ENCODE data around the gene AZU1.

AZU1 gene

DNA sequence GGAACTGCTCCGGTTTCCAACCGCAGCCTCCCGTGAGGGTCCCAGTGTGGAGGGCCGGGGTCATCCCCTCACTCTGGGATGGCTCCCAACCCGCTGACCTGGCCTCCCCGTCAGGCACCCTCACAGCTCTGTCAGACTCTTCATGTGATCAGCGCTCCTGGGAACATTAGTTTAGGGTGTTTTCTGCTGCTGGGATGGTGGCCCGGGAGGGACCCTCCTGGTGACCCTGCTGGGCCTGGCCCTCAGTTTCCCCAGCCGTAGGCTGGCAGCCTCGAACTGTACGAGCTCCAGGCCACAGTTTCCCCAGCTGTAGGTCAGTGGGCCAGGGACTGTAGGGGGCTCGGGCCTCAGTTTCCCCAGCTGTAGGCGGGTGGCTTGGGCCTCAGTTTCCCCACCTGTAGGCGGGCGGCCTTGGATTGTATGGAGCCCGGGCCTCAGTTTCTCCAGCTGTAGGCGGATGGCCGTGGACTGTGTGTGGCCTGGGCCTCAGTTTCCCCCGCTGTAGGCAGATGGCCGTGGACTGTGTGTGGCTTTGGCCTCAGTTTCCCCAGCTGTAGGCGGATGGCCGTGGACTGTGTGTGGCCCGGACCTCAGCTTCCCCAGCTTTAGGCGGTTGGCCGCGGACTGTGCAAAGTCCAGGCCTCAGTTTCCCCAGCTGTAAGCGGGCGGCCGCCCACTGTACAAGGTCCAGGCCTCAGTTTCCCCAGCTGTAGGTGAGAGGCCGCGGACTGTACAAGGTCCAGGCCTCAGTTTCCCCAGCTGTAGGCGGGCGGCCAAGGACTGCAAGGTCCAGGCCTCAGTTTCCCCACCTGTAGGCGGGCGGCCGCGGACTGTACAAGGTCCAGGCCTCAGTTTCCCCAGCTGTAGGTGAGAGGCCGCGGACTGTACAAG is 31.7 kb upstream of the AZU1 start:
- H3K27me3 ChIP-seq (ENCODE audit: control insufficient read depth, insufficient read depth, low read length) = no peaks in the 10 kb centered on the region
- H3K4me3 ChIP-seq (ENCODE audit: low read depth, low read length) = peak overlapping the region; percentile 67
- TF ChIP-seq, protein P1, sequence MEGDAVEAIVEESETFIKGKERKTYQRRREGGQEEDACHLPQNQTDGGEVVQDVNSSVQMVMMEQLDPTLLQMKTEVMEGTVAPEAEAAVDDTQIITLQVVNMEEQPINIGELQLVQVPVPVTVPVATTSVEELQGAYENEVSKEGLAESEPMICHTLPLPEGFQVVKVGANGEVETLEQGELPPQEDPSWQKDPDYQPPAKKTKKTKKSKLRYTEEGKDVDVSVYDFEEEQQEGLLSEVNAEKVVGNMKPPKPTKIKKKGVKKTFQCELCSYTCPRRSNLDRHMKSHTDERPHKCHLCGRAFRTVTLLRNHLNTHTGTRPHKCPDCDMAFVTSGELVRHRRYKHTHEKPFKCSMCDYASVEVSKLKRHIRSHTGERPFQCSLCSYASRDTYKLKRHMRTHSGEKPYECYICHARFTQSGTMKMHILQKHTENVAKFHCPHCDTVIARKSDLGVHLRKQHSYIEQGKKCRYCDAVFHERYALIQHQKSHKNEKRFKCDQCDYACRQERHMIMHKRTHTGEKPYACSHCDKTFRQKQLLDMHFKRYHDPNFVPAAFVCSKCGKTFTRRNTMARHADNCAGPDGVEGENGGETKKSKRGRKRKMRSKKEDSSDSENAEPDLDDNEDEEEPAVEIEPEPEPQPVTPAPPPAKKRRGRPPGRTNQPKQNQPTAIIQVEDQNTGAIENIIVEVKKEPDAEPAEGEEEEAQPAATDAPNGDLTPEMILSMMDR (IDR thresholded peaks at IDR 0.05) = no peak
- H3K79me2 ChIP-seq = peaks cover 17% of the 10 kb centered on the region
- H2AFZ ChIP-seq = peak overlapping the region; percentile 100
- H3K9me3 ChIP-seq (ENCODE audit: control insufficient read depth, low read length) = no peaks in the 10 kb centered on the region
- H3K27ac ChIP-seq = peak overlapping the region; percentile 72
- no peaks in the 10 kb centered on the region for H3K36me3 ChIP-seq (ENCODE audit: control insufficient read depth, insufficient read depth, low read length)
- H3K9ac ChIP-seq = no peak overlapping the region
- peak overlapping the region; percentile 89 for H3K4me2 ChIP-seq (ENCODE audit: low read length)
- peaks cover 16% of the 10 kb centered on the region for H3K4me1 ChIP-seq

DNA sequence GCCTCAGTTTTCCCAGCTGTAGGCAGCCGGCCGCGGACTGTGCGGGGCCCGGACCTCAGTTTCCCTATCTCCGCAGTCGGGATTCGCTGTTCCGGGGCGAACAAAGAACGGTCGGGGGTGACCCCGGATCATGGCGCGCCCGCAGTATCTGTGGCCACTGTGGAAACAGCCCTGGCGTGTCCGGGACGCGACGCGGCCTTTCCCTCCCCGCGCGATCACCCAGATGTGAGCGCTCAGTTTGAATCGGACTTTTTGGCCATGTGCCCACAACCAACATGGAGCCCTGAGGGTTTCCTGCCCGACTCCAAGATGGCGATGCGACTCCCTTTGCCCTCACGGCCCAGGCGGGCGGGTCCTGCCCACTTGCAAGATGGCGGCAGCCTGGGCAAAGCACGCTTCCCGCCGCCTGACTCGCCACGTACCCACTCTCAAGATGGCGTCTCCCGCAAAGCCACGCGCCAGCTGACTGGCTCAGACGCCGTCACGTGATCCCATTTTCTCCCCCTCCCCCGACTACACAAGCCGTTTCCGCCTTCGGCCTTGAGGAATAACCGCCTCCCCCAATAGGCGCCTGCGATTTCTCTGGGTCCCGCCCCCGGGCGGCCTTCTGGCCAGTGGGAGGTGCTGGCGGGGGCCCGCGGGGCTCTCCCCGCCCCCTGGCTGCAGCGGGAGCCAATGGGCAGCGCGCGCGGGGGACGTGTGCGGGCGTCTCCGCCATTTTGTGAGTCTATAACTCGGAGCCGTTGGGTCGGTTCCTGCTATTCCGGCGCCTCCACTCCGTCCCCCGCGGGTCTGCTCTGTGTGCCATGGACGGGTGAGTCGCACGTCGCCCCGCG is 30.7 kb upstream of the AZU1 start, which contains the start of gene PTBP1:
Gene PTBP1 (plus strand): TSS at position 761 of the 836 bp plus-strand sequence. CDS start 46 bp downstream, at position 807.
- H3K27me3 ChIP-seq (ENCODE audit: control insufficient read depth, insufficient read depth, low read length) = no peaks in the 10 kb centered on the region
- no peaks in the 10 kb centered on the region for H3K9me3 ChIP-seq (ENCODE audit: control insufficient read depth, low read length)
- peak within 1 kb of the TSS; percentile 89 for H3K4me2 ChIP-seq (ENCODE audit: low read length)
- TF ChIP-seq, protein P1 (IDR thresholded peaks at IDR 0.05) = peak; percentile 35
- peak within 1 kb of the TSS; percentile 92 for H3K9ac ChIP-seq
- peak within 1 kb of the TSS; percentile 100 for H2AFZ ChIP-seq
- peaks cover 26% of the 10 kb centered on the region for H3K4me1 ChIP-seq
- H3K27ac ChIP-seq = peak within 1 kb of the TSS; percentile 96
- H3K36me3 ChIP-seq (ENCODE audit: control insufficient read depth, insufficient read depth, low read length) = no peaks in the 10 kb centered on the region
- H3K79me2 ChIP-seq = peaks cover 27% of the 10 kb centered on the region
- peak within 1 kb of the TSS; percentile 72 for H3K4me3 ChIP-seq (ENCODE audit: low read depth, low read length)

DNA sequence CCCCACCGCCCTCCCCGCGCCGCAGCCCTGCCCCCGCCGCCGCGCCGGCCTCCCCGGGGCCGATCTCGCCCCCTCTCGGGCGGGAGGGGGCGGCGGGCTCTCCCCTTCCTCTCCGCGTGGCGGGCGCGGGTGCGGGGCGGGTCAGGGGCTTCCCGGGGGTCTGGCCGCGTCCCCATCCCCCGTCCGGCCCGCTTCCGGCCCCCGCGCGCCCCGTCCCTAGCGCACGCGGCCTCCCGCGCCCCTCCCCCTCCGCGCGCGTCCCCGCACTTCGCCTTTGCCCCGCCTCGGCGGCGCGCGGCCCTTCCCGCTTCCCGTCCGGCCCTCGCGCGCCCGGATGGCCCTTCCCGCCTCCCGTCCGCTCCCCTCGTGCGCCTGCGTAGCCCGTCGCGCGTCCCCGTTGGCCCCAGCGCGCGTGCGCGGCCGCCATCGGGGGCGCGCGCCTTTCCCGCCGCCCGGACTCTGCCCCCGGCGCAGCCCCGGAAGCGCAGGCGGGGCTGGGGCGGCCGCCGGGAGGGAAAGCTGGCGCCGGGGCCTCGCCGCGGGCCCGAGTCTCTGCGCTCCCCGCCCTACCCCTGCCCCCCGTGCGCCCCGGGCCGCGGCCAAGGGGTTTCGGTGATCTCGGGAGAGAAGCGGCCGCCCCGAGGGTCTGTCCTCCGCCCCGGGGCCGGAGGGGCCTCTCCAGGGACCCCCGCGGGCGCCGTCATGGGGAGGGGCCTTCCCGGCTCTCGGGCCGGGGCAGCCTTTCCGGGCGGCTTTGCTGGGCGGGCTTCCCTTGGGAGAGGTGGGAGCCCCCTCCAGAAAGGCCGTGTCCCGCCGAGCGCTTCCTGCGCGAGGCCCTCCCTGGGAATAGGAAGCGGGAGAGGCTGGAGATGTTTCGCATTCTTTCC is 29.9 kb upstream of the AZU1 start:
- H3K9ac ChIP-seq = peak overlapping the region; percentile 92
- peaks cover 35% of the 10 kb centered on the region for H3K79me2 ChIP-seq
- H3K27ac ChIP-seq = peak overlapping the region; percentile 96
- H3K4me1 ChIP-seq = peaks cover 31% of the 10 kb centered on the region
- peak overlapping the region; percentile 72 for H3K4me3 ChIP-seq (ENCODE audit: low read depth, low read length)
- H2AFZ ChIP-seq = no peak overlapping the region
- H3K36me3 ChIP-seq (ENCODE audit: control insufficient read depth, insufficient read depth, low read length) = no peaks in the 10 kb centered on the region
- H3K27me3 ChIP-seq (ENCODE audit: control insufficient read depth, insufficient read depth, low read length) = no peaks in the 10 kb centered on the region
- TF ChIP-seq, protein P1 (IDR thresholded peaks at IDR 0.05) = no peak
- peak overlapping the region; percentile 75 for H3K4me2 ChIP-seq (ENCODE audit: low read length)
- no peaks in the 10 kb centered on the region for H3K9me3 ChIP-seq (ENCODE audit: control insufficient read depth, low read length)

DNA sequence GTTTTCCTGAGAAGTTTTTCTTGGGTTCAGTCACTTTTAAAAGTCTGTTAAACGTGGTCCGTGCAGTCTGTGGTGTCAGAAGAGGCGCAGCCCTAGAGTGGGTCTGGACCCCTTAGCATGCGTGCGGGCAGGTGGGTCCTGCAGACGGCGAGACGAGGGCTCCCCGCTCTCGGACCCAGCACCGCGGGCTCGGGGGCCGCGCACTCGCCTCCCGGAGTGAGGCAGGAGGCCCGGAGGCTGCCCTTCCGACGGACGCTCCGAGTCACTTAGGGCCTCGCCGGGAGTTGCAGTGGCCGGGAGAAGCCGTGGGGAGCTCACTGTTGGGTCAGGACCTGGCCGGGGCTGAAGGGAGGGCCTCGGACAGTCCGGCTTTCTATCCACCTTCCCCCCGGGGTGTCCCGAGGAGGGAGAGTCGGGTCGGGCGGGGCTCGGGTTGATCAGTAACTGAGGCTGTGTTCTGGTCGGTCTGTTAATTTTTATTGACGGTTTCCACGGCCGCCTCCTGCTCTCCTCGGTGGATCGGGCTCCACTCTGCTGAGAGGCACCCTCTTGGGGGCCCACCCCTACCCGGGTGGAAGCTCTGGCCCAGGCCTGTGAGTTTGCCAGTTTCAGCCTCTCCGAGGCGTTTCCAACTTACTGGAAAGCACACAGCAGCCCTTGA is 29.1 kb upstream of the AZU1 start:
- H3K79me2 ChIP-seq = peaks cover 43% of the 10 kb centered on the region
- peak overlapping the region; percentile 92 for H3K9ac ChIP-seq
- TF ChIP-seq, protein P1 (IDR thresholded peaks at IDR 0.05) = no peak
- no peaks in the 10 kb centered on the region for H3K36me3 ChIP-seq (ENCODE audit: control insufficient read depth, insufficient read depth, low read length)
- no peaks in the 10 kb centered on the region for H3K9me3 ChIP-seq (ENCODE audit: control insufficient read depth, low read length)
- no peaks in the 10 kb centered on the region for H3K27me3 ChIP-seq (ENCODE audit: control insufficient read depth, insufficient read depth, low read length)
- H3K4me2 ChIP-seq (ENCODE audit: low read length) = peak overlapping the region; percentile 75
- peak overlapping the region; percentile 72 for H3K4me3 ChIP-seq (ENCODE audit: low read depth, low read length)
- no peak overlapping the region for H2AFZ ChIP-seq
- H3K27ac ChIP-seq = peak overlapping the region; percentile 96
- peaks cover 39% of the 10 kb centered on the region for H3K4me1 ChIP-seq
